GM18526 (cell line): ENCODE results near the gene RBMS3.

Experiments used
- POLR2A ChIP-seq: IDR thresholded peaks from 3 replicates; pipeline ENCODE4 v1.6.1; 2011; ENCODE audit not compliant: insufficient read length; ENCODE audit errors: extremely low read depth

Gene RBMS3

GRCh38 chr3:29381595-29381994 is 100.7 kb downstream of the RBMS3 start:
- TF ChIP-seq POLR2A: no peak

- no peak for TF ChIP-seq POLR2A
Measured at GRCh38 chr3:29382409-29382808, 101.5 kb downstream of the RBMS3 start.

GRCh38 chr3:29382845-29383244 is 102.0 kb downstream of the RBMS3 start:
- no peak for TF ChIP-seq POLR2A

- no peak for TF ChIP-seq POLR2A
Measured at GRCh38 chr3:29384640-29385039, 103.8 kb downstream of the RBMS3 start.

GRCh38 chr3:29385046-29385830 is 104.4 kb downstream of the RBMS3 start:
- TF ChIP-seq POLR2A: no peak

- no peak for TF ChIP-seq POLR2A
Measured at GRCh38 chr3:29389362-29389761, 108.5 kb downstream of the RBMS3 start.

- TF ChIP-seq POLR2A: no peak
Measured at GRCh38 chr3:29392625-29393388, 111.9 kb downstream of the RBMS3 start.

- no peak for TF ChIP-seq POLR2A
Measured at GRCh38 chr3:29397406-29397805, 116.5 kb downstream of the RBMS3 start.

GRCh38 chr3:29398787-29399186 is 117.9 kb downstream of the RBMS3 start:
- TF ChIP-seq POLR2A: no peak

- TF ChIP-seq POLR2A: no peak
Measured at GRCh38 chr3:29406291-29406832, 125.5 kb downstream of the RBMS3 start.

GRCh38 chr3:29408676-29409075 is 127.8 kb downstream of the RBMS3 start:
- TF ChIP-seq POLR2A: no peak

GRCh38 chr3:29409409-29409808 is 128.5 kb downstream of the RBMS3 start:
- TF ChIP-seq POLR2A: no peak

GRCh38 chr3:29410220-29410619 is 129.3 kb downstream of the RBMS3 start:
- TF ChIP-seq POLR2A: no peak

GRCh38 chr3:29410660-29411405 is 130.0 kb downstream of the RBMS3 start:
- TF ChIP-seq POLR2A: no peak

- no peak for TF ChIP-seq POLR2A
Measured at GRCh38 chr3:29412110-29412509, 131.2 kb downstream of the RBMS3 start.
